AG09309 (cell line): Measurements from ENCODE around the gene SSBP2.

ENCODE experiments used
- DNase-seq: peaks from one replicate; pipeline ENCODE4 v3.0.0-alpha.2; 2010; ENCODE audit warnings: low read depth
- H3K4me3 ChIP-seq: 2 replicates; pipeline ENCODE4 v1.5.1; 2011; ENCODE audit warnings: mild to moderate bottlenecking, low read depth, low read length, moderate library complexity; ENCODE audit not compliant: control insufficient read depth
- CTCF ChIP-seq: IDR thresholded peaks from 2 replicates; pipeline ENCODE4 v1.5.1; 2011; ENCODE audit warnings: mild to moderate bottlenecking, low read depth, low read length, inconsistent platforms; ENCODE audit not compliant: insufficient read depth, control insufficient read depth; ENCODE audit errors: missing control alignments

SSBP2 gene

GRCh38 chr5:81530919-81531318, 220.0 kb downstream of the SSBP2 start:
- TF ChIP-seq CTCF, result no peak
- no peak overlapping the region for H3K4me3 ChIP-seq
- no peak for DNase-seq

- peak; percentile 33 for DNase-seq
- TF ChIP-seq CTCF, result no peak
Observed at GRCh38 chr5:81525690-81526089, 225.2 kb downstream of the SSBP2 start.

DNA sequence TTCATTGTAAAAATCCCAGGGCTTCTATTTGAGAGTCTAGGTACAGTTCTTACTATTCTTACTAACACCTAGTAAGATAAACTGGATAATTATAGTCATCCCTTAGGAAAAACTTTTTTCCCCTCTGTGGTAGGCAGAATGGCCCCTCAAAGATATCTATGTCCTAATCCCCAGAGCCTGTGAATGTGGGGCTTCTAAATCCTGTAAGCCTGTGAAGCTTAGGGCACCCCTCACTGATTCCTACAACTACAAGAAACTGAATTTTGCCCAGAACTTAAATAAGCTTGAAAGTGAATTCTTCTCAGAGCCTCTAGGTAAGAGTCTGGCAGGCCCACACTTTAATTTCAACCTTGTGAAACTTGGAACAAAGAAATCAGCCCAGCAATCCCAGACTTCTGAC, 226.9 kb downstream of the SSBP2 start:
- H3K4me3 ChIP-seq, result no peak overlapping the region
- TF ChIP-seq CTCF, result no peak
- DNase-seq, result no peak

More at GRCh38 chr5:81525690-81526089, 225.2 kb downstream of the SSBP2 start:
- H3K4me3 ChIP-seq, result no peak overlapping the region

GRCh38 chr5:81522571-81522970, 228.3 kb downstream of the SSBP2 start:
- H3K4me3 ChIP-seq, result no peak overlapping the region
- no peak for TF ChIP-seq CTCF
- DNase-seq, result no peak

- DNase-seq, result no peak
- H3K4me3 ChIP-seq, result no peak overlapping the region
- TF ChIP-seq CTCF, result no peak
Observed at GRCh38 chr5:81520769-81521168, 230.1 kb downstream of the SSBP2 start.

DNA sequence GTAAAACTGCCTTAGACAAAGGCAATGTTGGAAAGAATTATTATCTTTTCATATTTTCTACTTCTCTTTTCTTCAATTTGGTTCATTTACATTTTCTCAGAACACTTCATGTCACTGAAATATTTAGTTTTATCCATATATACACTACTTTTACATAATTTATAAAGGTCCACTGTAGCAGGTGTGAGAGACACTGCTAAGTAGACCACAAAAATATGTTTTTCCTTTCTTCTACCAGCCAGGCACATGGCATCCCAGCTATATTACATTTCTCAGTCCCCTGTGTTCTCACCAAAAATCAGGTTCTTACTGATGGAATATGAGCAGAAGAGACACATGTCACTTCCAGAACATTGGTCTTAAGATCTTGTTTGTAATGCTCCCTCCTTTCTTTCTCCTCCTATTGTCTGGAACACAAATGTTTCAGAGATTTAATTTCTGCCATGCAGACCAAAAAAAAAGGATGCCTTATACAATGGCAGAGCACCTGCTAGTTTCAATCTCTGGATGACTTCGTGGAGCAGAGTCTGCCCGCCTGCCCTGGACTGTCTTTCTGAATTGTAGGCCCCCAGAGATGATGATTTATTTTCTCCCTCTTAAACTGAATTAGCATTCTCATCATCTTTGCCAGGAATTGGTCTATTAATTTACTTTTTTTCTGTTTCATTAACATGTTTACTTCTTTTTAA, 231.5 kb downstream of the SSBP2 start:
- DNase-seq, result no peak
- TF ChIP-seq CTCF, result no peak
- no peak overlapping the region for H3K4me3 ChIP-seq

GRCh38 chr5:81517462-81517861, 233.4 kb downstream of the SSBP2 start:
- TF ChIP-seq CTCF, result no peak
- DNase-seq, result no peak
- H3K4me3 ChIP-seq, result no peak overlapping the region
